ENCODE results near the gene ASTN2.

The ASTN2 gene

DNA sequence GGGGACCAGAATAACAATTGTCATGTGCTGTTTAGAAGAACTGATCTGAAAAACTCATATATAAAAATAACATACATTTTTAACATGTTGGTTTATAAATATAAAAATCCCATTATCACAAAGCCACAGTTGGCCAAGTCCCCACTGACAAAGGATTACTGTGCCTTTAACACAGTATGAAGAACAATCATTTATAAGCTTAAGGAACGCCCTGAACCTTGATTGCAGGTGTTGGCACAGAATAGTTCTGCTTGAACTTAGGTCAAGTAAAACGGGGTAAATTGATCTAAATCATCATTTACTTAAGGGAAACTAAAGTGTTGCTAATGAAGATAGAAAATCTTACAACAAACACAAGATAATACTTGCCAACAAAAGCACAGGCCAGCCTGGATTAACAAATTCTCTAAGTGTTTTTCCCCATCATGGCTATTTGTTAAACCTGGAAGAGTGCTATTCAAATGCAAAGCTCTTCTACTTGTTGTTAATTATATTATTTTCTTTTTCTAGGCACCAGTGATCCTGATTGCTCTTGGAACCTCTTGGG is 46.1 kb downstream of the ASTN2 start:
- no peak for DNase-seq (ENCODE audit: low read depth)

DNA sequence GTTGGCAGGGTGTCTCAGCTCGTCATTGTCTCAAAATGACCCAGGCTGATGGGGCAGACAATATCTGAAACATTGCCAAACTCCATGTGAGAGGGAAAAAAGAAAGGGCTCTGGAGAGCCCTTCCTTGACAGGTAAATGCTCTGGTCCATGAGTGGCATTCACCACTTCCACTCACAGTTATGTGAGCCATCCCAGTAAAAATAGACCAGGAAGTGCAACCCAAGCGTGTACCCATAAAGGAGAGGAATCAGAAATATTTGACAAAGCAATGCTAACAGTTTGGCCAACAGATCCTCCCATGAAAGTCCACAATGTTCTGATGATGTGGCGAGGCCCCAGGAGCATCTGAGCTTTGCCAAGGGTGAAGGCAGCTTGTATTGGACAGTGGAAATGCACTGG is 49.4 kb downstream of the ASTN2 start:
- no peak for DNase-seq (ENCODE audit: low read depth)

DNA sequence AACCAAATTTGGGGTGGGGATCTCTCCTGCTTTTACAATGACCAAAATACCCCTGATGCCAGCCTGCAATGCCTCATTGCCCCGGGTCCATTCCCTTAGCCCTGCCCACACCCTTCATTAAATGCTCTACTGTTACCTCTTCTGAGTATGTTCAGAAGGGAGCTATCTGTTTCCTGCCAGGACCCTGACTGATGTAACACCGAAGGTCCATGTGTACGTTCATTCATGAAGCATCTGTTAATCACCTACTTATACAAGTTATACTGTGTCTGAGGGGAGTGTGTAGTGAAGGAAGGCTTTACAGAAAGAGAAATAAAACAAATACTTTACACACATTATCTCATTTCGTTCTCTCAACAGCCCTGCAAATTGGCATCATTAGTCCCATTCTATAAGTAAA is 51.9 kb downstream of the ASTN2 start:
- no peak for DNase-seq (ENCODE audit: low read depth)

DNA sequence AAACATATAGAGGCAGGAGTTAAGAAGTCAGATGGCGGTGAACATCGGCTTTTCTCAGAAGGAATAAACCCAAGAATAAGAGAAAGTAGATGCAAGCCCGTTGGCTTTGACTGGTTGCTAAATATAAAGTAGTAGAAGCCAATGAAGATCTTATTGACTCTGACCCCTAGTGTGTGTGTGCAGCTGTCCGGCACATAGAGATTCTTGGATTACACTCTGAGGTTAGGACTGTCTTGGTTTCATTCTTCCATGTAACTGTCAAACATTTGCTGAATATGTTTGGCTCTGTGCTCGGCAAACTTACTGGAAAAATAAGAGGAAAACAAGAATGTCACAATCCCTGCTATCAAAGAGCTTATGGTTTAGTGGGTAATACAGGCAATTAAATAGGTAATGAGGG is 54.9 kb downstream of the ASTN2 start:
- DNase-seq (ENCODE audit: low read depth) = no peak

DNA sequence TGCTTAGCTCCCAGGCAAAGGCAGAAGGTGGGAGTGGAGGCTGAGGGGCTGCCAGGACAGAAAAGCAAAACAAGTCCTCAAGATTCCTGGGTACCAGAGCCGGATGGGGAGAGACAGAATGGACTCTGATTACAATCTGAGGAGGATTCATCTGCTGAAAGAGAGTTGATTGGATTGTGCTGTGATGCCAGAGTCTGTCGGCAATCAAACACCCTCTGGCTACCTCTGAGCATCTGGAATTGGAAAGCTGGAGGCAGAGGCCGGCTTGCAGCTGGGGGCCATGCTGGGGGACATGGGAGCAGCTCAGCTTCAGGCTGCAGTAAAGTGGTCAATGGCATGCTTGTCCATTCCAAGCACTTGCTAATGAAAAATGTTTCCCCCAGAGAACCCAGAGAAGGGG is 59.3 kb downstream of the ASTN2 start:
- DNase-seq (ENCODE audit: low read depth) = no peak

DNA sequence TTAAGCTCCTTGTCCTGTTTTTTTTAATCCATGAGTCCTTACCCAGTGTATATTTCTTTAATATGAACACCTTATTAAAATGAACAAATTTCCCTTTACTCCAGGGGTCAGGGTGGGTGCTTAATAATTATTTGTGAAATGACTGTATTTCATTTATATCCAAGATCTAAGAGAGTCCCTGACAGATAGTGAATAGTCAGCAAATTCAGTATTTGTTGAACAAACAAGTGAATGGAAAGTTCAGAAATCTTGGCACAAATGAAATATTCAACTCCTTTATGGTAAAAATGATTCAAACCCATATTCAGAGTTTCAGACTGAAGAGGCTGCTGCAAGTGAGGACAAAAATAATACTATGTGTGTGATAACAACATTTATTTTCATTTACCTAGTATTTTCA is 59.9 kb downstream of the ASTN2 start:
- DNase-seq (ENCODE audit: low read depth) = no peak

DNA sequence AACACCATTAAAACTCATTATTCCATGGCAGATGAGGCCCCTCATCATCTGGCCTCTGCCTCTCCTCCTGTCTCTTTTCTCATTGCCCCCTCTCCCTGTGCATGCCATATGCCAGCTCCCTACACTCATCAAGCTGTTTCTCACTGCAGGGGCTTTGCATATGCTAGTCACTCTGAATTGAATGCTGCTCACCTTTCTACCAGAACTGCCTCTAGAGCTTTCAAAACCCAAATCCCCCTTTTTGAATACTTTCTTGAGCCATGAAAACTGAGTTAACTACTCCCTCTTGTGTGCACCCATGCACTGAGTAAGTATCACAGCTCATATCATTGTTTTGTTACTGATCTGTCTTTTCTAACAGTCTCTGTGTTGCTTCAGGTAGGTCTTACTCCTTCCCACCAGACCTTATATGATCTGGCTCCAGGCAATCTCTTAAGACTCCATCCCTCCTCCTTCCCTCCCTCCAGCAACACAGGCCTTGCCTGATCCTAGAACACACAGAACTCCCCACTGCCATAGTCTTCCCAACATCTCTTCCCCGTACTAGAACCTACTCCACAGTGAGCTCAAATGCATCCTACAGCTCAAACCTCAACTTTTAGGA is 60.5 kb downstream of the ASTN2 start:
- no peak for DNase-seq (ENCODE audit: low read depth)

DNA sequence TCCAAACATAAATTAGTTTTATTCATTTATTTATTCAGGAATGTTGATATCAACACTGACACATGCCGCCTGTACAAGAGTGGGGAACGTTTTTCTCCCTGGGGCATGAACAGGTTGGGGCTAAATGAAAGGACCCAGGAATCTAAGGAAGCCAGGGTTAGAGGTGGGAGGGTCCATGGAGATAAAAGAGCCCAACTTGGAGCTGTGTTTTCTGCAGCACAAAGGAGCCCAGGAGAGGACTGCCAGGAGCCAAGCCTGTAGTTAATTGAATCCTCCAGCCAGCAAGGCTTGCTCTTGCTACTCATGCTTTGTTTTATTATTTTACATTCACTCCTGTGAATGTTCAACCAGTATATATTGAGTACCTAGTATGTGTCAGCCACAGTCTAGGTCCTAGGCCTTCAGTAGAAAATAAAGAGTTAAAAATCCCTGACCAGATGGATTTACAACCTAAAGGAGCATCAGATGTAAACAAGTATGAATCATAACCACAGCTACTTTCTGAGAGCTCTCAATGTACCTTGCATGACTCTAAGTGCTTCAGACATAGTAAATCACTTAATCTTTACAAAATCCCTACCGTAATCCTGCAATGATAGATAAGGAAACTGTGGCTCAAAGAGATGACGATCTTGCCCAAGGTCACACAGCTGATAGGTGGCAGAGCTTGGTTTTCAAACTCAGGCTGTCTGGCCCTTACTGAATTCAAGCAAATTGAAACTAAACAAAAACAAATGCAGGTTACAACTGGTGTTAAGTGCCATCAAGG is 69.8 kb downstream of the ASTN2 start:
- no peak for DNase-seq (ENCODE audit: low read depth)

DNA sequence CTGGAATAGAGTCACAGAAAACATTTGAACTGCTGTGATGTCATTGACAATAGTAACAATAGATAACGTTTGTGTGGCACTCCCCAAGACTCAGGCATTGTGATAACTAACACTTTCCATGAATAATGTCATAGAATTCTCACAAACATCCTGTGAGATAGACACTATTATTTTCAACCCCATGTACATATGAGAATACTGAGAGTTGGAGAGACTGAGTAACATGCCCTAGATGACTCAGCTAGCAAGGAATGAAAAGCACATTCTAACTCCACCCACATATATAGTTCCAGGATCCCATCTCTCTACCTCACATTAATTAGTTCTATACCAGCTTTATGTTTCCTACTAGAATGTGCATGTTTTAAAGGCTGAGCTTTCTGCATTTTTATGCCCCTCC is 71.4 kb downstream of the ASTN2 start:
- no peak for DNase-seq (ENCODE audit: low read depth)

DNA sequence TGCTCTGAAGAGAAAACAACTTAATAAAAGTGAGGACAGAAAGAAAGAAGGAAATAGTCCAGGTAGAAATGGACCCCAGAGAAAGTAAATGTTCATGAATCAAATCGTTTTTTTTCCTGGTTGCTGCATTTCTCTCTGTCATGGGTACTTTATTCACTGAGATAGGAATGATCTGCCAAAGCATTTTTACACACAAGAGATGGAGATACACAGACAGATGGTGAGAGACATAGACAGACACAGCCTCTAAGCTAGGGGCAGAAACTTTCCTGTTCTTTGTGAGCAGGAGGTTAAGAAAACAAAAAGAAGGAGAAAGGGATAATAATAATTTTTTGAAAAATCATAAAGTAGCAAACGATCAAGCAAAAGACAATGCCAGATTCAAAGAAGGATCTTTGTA is 73.7 kb downstream of the ASTN2 start:
- DNase-seq (ENCODE audit: low read depth) = no peak

DNA sequence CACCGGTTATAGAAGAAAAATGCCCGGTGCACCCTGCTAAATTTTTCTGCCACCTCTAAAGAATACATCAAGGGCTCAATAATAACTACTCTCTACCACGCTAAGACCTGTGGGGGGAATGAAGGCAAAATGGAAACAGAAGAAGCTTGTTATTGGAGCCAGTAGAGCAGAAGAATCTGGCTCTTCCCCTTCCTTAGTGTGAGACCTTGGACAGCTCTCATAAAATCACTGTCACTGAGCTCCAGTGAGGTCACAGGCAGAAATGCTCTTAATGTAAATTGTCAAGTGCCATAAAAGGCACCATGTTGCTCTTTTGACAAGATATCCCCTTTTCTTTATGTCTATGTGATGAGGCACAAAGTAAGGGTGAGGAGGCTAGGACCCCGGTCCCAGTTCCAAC is 74.4 kb downstream of the ASTN2 start:
- no peak for DNase-seq (ENCODE audit: low read depth)

DNA sequence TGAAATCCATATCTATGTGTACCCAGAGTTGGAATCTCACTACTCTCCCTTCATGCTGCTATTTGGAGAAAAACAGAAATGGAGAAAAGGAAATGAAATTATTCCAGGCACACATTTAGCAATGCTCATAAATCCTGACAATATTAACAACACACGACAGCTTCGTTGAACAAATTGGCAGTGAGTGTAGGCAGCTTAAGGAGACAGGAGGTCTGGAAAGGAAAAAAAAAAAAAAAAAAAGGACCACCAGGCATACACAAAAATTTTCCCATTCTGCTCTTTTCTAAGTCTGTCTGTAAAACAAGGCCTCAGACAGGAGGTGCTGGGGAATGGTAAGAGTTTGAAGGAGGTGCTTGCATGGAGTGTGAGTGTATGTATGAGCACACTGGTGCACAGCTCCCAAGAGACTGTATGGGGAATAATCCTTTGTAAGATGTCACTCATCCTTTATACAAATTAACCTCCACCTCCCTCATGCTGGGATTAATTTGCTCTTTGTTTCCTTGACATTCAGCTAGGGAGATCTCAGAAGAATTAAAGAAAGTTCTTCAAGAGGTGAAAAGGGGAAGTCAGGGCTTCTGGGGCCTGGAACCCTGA is 78.9 kb downstream of the ASTN2 start:
- no peak for DNase-seq (ENCODE audit: low read depth)

DNA sequence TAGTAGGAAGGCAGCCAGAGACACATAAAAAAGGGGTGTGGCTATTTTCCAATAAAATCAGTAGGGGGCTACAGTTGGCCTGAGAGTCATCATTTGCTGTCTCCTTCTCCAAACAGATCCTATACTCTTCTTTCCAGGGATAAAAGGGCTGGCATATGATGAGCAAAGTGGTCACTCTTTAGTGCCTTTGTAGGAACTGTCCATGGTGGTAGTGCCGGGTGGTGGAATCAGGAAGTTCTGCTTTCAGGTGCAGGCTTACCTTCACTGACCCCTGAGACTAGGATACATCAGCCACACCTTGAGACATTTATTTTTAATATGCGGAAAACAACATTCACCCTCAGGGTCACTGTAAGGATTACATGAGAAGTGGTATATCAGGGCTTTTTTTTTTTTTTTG is 80.8 kb downstream of the ASTN2 start:
- no peak for DNase-seq (ENCODE audit: low read depth)

DNA sequence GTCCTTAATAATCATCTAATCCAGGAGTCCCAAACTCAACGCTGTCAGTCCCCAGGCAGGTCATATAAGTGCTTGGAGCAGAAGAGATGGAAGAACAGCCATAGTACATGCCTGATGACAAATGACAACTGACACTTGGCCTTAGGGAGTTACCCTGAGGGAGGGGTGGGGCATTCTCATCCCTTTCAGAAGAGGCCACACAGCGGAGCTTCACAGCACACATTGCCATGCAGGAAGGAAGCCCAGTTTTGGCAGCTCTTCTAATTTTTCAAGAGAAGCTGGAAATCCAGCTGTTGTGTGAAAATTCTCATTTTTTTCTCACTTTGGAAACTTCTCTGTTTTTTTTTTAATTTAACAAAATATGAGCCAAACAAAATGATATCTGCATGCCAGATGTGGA is 89.0 kb downstream of the ASTN2 start:
- DNase-seq (ENCODE audit: low read depth) = no peak

DNA sequence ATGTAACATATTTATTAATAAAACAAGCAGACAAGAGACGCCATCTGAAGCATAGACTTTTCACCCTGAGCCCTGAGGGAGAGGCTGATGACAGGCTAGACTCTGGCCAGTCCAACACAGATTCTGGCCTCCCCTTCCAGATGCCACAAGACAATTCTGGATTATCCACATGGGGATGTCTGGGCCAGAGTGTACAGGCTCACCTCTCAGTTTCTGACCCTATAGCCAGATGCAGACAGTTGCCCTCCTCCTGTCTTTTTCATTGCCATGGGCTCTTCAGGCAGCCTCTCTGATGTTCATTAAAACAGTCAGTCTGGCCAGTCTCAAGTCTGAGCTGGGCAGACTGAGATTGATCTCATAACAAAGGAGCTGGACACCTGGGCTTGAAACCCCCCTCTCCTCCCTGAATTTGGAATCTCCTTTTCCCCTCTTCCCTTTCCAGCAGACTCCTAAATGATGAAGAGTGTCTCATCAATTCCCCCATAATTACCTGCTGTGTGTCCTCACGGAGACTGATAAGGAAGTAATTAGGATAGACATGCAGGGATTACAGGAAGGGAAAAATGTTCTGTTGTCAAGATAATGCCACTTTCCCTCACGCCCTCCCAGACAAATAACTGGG is 89.6 kb downstream of the ASTN2 start:
- DNase-seq (ENCODE audit: low read depth) = no peak

DNA sequence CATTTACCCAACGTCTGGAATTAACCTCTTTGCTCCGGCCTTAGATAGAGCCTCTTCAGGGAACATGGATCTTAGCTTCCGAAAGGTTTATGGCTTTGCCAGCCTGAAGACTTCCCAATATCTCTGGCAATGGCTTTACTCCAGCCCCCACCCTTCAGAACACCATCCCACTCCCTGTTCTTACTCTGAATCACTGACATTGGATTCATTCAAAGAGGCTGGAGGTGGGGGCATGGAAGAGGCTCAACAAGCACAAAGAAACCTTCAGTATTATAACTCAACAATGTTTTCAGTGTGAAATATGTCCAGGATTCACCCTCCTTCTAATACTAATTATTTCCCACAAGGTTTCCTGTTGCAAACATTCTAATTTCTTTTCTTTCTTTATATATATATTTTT is 91.5 kb downstream of the ASTN2 start:
- DNase-seq (ENCODE audit: low read depth) = no peak

DNA sequence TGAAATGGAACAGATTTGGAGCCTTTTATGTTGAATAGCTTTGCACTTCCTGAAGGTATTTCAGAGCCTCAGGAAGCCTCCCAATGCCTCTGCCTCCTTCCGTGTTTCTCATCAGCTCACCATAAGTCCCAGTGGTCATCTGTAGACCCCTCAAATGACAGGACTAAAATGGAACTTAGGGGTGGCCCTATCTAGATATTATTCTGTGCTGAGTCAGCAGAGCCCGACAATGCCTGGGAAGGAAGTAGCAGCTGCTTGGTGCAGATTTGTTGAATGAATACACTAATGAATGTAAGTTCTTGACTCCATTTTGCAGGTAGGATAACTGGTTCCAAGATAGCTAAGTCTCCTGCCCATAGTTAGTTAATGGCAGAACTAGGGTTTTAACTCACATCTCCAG is 97.7 kb downstream of the ASTN2 start:
- no peak for DNase-seq (ENCODE audit: low read depth)

DNA sequence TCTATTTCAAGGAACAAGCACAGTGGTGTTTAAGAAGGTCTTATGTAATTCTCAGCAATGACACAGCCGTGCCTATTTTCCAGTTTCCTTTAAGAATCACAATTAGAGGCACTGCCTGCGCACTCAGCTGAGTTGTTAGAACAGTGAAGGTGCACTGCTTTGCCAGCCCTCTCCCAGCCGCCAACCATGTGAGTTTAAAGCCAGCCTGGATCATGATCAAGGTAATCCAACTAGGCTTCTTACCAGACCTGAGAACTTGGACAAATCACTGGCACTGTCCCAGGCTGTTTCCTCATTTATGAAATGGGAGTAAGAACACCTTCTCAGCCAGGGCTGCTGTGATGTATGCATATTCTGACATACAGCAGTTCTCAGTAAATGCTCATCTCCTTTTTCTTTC is 99.6 kb downstream of the ASTN2 start:
- DNase-seq (ENCODE audit: low read depth) = no peak

DNA sequence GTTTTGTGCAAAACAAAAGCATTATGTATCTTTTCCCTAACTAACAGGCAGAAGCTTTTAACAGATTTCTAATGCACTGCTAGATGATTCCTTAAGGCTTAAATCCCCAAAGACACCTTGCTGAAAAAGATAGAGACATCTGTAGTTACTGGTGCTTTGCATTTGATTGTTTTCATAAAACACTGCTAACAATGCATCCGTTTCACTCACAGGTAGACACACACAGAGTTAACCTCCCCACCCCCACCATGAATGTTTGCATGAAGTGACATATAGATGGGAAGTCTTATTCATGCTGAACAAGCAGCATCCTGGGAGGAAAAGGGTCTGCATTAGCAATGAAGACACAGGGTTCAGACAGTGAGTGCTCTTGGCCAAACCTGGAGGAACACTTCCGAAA is 100.9 kb downstream of the ASTN2 start:
- no peak for DNase-seq (ENCODE audit: low read depth)

DNA sequence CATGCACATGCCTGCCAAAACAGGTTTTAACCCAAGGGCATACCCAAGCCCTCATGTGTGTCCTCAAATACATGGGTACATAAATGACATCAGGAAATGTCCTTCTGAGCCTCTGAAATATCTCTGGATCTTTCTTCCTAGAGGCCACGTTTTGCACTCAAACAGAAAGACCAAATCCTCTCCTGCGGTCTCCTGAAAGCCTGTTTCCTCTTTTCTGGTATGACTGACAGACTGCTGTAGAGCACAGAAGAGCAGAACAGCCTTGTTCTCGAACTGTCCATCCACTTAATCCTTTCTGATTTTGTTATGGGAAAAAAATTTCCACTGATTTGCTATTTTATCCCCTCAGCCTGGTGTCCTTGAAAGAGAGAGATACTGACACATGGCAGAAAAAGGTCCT is 107.2 kb downstream of the ASTN2 start:
- no peak for DNase-seq (ENCODE audit: low read depth)

DNA sequence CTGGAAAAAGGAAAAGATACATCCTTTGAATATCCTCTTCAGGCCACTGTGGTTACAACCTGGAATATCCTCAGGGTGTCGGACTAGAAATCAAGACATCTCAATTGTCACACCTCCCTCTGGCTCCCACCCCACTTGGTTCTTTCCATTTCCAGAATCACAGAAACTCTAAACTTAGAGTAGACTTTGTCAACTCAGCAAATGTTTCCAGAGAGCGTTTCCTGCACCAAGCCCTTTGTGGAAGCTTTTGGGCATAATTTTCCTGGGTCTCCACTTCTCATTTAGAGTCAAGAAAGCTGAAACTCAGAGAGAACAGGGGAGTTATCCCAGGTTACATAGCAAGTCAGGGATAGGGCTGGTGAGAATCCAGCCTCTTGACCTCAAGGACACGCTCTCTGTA is 108.8 kb downstream of the ASTN2 start:
- DNase-seq (ENCODE audit: low read depth) = no peak

DNA sequence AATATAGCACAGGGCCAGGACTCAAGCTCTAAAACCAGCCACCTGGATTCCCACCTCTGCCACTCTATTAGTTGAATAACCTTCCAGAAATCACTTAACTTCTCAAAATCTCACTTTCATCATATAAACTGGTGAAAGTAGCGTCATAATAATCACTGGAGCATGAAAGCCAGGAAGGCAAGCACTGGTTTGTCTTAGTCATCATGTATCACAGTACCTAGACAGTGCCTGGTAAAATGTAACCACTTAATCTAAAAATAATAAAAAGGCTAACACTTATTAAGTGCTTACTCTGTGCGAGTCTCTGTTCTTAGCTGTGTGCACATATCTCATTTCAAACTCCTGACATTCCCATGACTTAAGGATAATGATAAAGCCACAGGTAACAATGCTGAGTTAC is 109.4 kb downstream of the ASTN2 start:
- no peak for DNase-seq (ENCODE audit: low read depth)

DNA sequence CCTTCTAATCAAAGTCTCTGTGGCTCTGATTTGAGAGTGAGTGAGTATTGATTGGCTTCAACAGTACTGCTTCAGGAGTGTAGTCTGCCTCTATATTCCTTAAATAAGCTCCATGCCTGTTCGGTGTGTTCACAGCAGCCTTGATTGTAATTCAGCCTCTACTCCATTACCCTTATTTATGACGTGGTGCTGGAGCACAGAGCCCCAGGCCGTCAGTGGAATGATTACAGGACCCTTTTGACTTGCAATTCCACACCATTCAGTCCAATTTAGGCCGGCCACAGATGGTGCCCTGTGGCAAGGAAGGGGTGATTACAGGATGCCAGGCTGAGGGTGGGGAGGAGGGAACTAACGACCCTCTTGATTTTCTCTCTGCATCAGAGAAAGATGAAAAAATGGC is 110.3 kb downstream of the ASTN2 start:
- no peak for DNase-seq (ENCODE audit: low read depth)

All from activated T-cell treated with anti-CD3 and anti-CD28 coated beads for 48 hours (primary cell).